CD4-positive, alpha-beta T cell treated with Interleukin-15 for 4 hours (primary cell): Measurements from ENCODE around the gene CABP7.

Source experiments
- DNase-seq: peaks from one replicate; pipeline ENCODE4 v3.0.0-alpha.2; 2020; ENCODE audit warnings: low spot score

The CABP7 gene

DNA sequence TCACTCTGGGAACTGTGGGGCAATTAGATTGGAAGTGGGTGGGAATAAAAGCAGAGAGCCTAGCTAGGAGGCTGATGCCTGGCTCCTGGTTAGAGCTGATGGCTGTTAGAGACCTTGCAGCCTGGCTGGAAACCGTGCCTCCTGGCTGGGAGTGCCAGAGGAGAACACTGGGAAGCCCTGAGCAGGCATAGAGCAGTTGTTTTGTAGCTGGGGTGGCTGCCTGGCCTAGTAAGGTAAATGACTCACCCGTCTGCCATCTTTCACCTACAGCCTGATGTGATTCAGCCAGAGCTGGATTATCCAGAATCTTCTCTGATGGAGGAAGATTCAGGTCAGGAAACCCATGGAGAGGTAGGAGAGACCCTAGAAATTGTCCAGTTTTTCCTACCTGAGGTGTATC, 53.4 kb downstream of the CABP7 start:
- no peak for DNase-seq

DNA sequence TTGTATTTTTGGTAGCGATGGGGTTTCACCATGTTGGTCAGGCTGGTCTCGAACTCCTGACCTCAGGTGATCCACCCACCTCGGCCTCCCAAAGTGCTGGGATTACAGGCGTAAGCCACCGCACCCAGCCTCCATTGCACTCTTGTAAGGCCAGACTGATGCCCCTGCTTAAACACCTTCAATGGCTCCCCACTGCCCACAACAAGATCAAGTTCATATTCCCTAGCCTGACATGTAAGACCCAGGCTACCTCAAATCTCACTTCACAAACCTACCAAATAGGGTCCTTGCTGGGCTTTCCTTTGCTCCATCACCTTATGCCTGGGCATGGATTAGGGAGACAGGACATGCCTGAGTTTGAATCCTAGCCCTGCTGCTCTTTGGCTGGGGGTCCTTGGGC, 60.4 kb downstream of the CABP7 start:
- DNase-seq = no peak

GRCh38 chr22:29780748-29781676, 61.2 kb downstream of the CABP7 start:
- no peak for DNase-seq
